ENCODE data around the gene SBNO2. TPM values are rescaled to one million over a fixed set of nuclear protein-coding genes. Genes with fewer than 3 reads are reported as not detected.

SBNO2 gene
- polyA plus RNA-seq, 1 of the 3 experiments (the other 2 are of a cell fraction) = 18.3 TPM

DNA sequence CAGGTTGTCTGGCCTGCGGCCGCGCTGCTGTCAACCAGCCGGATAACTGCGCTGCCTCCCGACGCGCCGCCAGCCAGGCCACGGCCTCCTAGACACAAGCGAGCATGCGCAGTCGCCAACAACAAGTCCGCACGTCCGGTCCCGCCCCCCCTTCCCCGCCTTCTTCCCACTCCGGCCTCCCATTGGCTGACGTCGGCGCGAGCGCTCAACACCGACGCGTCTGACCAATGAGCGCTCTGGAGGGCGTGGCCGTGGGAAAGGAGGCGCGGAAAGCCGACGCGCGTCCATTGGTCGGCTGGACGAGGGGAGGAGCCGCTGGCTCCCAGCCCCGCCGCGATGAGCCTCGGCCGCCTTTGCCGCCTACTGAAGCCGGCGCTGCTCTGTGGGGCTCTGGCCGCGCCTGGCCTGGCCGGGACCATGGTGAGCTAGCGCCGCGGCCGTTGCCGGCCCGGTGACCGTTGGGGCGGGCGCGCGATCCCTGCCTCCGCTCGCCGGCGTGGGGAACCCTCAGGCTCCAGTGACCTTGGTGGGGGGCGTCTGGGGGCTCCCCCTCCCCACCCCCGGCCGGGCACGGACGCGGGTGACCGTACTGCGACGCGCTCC is 70.3 kb downstream of the SBNO2 start, which contains the start of gene GPX4 (continued):
- TF ChIP-seq, protein P1, sequence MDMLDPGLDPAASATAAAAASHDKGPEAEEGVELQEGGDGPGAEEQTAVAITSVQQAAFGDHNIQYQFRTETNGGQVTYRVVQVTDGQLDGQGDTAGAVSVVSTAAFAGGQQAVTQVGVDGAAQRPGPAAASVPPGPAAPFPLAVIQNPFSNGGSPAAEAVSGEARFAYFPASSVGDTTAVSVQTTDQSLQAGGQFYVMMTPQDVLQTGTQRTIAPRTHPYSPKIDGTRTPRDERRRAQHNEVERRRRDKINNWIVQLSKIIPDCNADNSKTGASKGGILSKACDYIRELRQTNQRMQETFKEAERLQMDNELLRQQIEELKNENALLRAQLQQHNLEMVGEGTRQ (IDR thresholded peaks at IDR 0.05; ENCODE audit: borderline replicate concordance, low read depth, low read length) = no peak
- no peak for TF ChIP-seq MEF2A (IDR thresholded peaks at IDR 0.05; ENCODE audit: borderline replicate concordance, low read depth)
- no peak for TF ChIP-seq CHD2 (IDR thresholded peaks at IDR 0.05; ENCODE audit: low read length, partially characterized antibody)
- peak; percentile 77 for TF ChIP-seq SIN3A (IDR thresholded peaks at IDR 0.05; ENCODE audit: borderline replicate concordance, low read depth, low read length)
- peak; percentile 55 for TF ChIP-seq NRF1 (IDR thresholded peaks at IDR 0.05; ENCODE audit: low read depth, low read length)
- no peak for TF ChIP-seq RCOR1 (IDR thresholded peaks at IDR 0.05; ENCODE audit: low read length)
- TF ChIP-seq TEAD4 (IDR thresholded peaks at IDR 0.05; ENCODE audit: borderline replicate concordance, insufficient read depth) = no peak
- no peak for TF ChIP-seq NFIC (IDR thresholded peaks at IDR 0.05; ENCODE audit: borderline replicate concordance)
- TF ChIP-seq, protein P2, sequence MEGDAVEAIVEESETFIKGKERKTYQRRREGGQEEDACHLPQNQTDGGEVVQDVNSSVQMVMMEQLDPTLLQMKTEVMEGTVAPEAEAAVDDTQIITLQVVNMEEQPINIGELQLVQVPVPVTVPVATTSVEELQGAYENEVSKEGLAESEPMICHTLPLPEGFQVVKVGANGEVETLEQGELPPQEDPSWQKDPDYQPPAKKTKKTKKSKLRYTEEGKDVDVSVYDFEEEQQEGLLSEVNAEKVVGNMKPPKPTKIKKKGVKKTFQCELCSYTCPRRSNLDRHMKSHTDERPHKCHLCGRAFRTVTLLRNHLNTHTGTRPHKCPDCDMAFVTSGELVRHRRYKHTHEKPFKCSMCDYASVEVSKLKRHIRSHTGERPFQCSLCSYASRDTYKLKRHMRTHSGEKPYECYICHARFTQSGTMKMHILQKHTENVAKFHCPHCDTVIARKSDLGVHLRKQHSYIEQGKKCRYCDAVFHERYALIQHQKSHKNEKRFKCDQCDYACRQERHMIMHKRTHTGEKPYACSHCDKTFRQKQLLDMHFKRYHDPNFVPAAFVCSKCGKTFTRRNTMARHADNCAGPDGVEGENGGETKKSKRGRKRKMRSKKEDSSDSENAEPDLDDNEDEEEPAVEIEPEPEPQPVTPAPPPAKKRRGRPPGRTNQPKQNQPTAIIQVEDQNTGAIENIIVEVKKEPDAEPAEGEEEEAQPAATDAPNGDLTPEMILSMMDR (IDR thresholded peaks at IDR 0.05) = no peak
- no peak for TF ChIP-seq FOXJ3 (CRISPR knock-in tag; IDR thresholded peaks at IDR 0.05)
- TF ChIP-seq FOXM1 (IDR thresholded peaks at IDR 0.05; ENCODE audit: low read depth) = no peak
- peak; percentile 22; the same call in 1 of the 2 replicates for TF ChIP-seq IRF3 (IDR thresholded peaks at IDR 0.05; ENCODE audit: low read depth, low read length)
- no peak for TF ChIP-seq TCF12 (IDR thresholded peaks at IDR 0.05)
- TF ChIP-seq MXI1 (IDR thresholded peaks at IDR 0.05; ENCODE audit: low read depth, low read length) = peak; percentile 85
- TF ChIP-seq RFX5 (IDR thresholded peaks at IDR 0.05; ENCODE audit: low read length) = peak; percentile 75; the same call in 1 of the 2 replicates
- no peak; a peak in 1 of 4 replicates for TF ChIP-seq EP300 (IDR thresholded peaks at IDR 0.05; ENCODE audit: borderline replicate concordance in 1 of 2, low read depth in 1 of 2, low read length in 1 of 2)
- no peak for TF ChIP-seq JUND (IDR thresholded peaks at IDR 0.05)
- TF ChIP-seq POLR2AphosphoS5 (IDR thresholded peaks at IDR 0.05; ENCODE audit: low read depth, low read length) = peak; percentile 89
- no peak for TF ChIP-seq GABPA (IDR thresholded peaks at IDR 0.05; ENCODE audit: low read depth)
- TF ChIP-seq YY1 (IDR thresholded peaks at IDR 0.05; ENCODE audit: low read depth) = no peak
- TF ChIP-seq SMC3 (IDR thresholded peaks at IDR 0.05; ENCODE audit: low read depth, low read length) = no peak
- TF ChIP-seq RXRA (IDR thresholded peaks at IDR 0.05; ENCODE audit: borderline replicate concordance, low read depth) = no peak

Data from SK-N-SH (cell line).